ENCODE data around the gene BTBD9. TPM values are rescaled to one million over a fixed set of nuclear protein-coding genes. Genes with fewer than 3 reads are reported as not detected.

The BTBD9 gene
- total RNA-seq, 1 donor from 2014 or later = 23.0 TPM

DNA sequence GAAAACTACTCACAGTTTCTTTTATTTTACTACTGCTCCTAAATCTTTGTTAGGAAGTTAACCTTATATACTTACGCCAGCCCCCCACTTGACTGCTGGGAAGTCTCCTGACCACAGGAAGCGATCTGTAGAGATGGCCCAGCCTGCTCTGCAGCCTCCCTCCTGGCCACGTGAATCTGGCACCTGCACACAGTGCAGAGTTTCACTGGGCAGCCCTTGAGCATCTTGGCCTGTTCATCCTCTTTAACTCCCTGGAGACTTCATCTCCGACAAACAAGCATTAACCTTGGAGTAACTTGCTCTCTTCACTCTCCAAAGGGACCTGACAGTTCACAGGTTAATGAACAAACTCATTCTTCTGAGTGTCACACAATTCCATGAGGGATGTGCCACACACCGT, 294.1 kb downstream of the BTBD9 start:
- Mint-ChIP-seq H3K36me3 (no peaks in the 10 kb centered on the region), H3K9me3 (no peaks in the 10 kb centered on the region), H3K27me3 (ENCODE audit: low read depth) (no peaks in the 10 kb centered on the region), H3K4me3 (no peak overlapping the region), H3K27ac (no peak overlapping the region), H3K4me1 (peaks cover 5% of the 10 kb centered on the region)
- DNase-seq (ENCODE audit: low spot score in 2 of 2, unreplicated experiment in 2 of 2) = no peak
- TF ChIP-seq, protein P1, sequence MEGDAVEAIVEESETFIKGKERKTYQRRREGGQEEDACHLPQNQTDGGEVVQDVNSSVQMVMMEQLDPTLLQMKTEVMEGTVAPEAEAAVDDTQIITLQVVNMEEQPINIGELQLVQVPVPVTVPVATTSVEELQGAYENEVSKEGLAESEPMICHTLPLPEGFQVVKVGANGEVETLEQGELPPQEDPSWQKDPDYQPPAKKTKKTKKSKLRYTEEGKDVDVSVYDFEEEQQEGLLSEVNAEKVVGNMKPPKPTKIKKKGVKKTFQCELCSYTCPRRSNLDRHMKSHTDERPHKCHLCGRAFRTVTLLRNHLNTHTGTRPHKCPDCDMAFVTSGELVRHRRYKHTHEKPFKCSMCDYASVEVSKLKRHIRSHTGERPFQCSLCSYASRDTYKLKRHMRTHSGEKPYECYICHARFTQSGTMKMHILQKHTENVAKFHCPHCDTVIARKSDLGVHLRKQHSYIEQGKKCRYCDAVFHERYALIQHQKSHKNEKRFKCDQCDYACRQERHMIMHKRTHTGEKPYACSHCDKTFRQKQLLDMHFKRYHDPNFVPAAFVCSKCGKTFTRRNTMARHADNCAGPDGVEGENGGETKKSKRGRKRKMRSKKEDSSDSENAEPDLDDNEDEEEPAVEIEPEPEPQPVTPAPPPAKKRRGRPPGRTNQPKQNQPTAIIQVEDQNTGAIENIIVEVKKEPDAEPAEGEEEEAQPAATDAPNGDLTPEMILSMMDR (IDR thresholded peaks at IDR 0.05; ENCODE audit: unreplicated experiment) = no peak

DNA sequence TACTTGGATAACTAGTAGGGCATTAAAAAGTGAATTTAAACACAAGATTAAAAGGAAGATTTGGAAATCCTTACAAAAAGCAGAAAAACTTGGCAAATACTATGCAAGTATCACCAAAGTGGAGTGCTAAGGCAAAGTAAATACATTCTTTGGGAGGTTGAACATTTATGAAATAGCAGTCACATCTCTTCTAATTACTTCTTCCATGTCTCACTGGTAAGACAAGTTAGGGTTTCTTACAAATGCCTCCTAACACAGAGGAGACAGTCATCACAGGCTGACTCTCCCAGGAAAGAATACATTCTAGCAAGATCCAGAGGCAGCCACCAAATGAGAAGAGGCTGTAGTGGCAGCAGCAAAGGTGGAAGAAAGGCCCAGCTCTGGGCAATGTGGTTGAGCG, 298.2 kb downstream of the BTBD9 start:
- Mint-ChIP-seq H3K27me3 (ENCODE audit: low read depth) (no peaks in the 10 kb centered on the region), H3K36me3 (no peaks in the 10 kb centered on the region), H3K4me3 (no peak overlapping the region), H3K27ac (no peak overlapping the region), H3K4me1 (no peaks in the 10 kb centered on the region), H3K9me3 (no peaks in the 10 kb centered on the region)
- DNase-seq (ENCODE audit: low spot score in 2 of 2, unreplicated experiment in 2 of 2) = no peak
- TF ChIP-seq, protein P1 (IDR thresholded peaks at IDR 0.05; ENCODE audit: unreplicated experiment) = no peak

DNA sequence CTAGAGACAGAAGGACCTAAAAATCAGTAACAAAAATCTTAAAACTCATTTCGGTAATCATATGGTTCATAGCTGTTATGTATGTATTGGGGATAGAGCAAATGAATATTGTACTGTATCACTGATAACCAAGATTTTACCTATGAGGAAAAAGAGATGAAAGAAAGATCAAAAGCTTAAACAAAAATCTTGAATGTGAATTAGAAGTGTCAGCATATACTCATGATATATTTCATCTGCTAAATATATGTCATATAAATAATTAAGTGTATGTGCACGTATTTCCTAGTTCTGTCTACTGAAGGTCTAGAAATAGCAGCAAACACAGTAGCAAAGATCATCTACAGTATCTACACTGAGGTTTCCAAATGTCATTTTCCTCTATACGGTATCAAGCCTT, 299.8 kb downstream of the BTBD9 start:
- peaks cover under 1% of the 10 kb centered on the region for H3K36me3 Mint-ChIP-seq
- DNase-seq (ENCODE audit: low spot score in 2 of 2, unreplicated experiment in 2 of 2) = no peak
- H3K4me1 Mint-ChIP-seq = no peaks in the 10 kb centered on the region
- TF ChIP-seq, protein P1 (IDR thresholded peaks at IDR 0.05; ENCODE audit: unreplicated experiment) = no peak
- no peak overlapping the region for H3K27ac Mint-ChIP-seq
- no peaks in the 10 kb centered on the region for H3K9me3 Mint-ChIP-seq
- no peak overlapping the region for H3K4me3 Mint-ChIP-seq
- no peaks in the 10 kb centered on the region for H3K27me3 Mint-ChIP-seq (ENCODE audit: low read depth)

DNA sequence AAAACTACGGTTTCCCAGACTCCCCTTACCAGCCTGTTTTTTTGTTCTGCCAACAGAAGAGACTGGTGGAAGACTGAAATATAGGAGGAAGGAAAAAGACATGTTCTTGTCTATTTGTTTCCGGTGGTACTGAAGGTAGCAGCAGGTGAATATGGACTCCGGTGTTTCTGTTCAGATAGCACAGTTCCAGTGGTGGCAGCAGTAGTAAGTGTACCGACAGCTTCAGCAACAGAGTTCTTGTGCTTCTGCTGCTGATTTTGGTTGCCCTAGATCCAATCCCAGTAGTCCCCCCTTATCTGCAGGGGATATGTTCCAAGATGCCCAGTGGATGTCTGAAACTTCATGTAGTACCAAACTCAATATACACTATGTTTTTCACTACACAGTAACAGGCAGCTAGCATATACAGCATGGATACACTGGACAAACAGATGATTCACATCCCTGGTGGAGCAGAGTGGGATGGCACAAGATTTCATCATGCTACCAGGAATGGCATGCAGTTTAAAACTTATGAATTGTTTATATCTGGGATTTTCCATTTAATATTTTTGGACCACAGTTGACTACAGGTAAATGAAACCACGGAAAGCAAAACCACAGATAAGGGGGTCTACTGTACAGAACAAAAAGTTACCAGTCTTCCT, 301.8 kb downstream of the BTBD9 start:
- TF ChIP-seq, protein P1 (IDR thresholded peaks at IDR 0.05; ENCODE audit: unreplicated experiment) = peak; percentile 10
- no peak for DNase-seq (ENCODE audit: low spot score in 2 of 2, unreplicated experiment in 2 of 2)
- H3K9me3 Mint-ChIP-seq = peaks cover 9% of the 10 kb centered on the region

DNA sequence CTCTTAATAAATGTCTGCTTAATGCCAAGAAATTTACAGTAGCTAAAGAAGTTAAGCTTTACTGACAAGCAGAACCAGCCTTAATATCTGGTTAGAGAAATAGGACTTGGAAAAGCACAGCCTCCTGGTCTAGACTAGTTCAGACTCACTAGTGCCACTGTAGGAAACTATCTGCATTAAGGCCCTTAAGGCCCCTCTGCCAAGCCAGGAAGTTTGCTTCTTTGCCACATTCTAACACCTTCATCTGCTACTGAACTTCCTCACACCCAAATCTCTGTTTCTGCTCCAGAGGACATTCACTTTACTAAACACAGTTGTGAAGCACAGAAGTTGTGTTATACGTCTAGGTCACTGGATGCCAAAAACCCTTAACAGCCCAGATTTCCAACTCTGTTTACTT, 302.8 kb downstream of the BTBD9 start:
- DNase-seq (ENCODE audit: low spot score in 2 of 2, unreplicated experiment in 2 of 2) = no peak
- H3K27ac Mint-ChIP-seq = no peak overlapping the region
- peaks cover 9% of the 10 kb centered on the region for H3K9me3 Mint-ChIP-seq
- no peaks in the 10 kb centered on the region for H3K27me3 Mint-ChIP-seq (ENCODE audit: low read depth)
- H3K36me3 Mint-ChIP-seq = peaks cover 8% of the 10 kb centered on the region
- H3K4me3 Mint-ChIP-seq = no peak overlapping the region
- no peaks in the 10 kb centered on the region for H3K4me1 Mint-ChIP-seq
- TF ChIP-seq, protein P1 (IDR thresholded peaks at IDR 0.05; ENCODE audit: unreplicated experiment) = no peak

More for the DNA sequence above, 301.8 kb downstream of the BTBD9 start:
- peaks cover 8% of the 10 kb centered on the region for H3K36me3 Mint-ChIP-seq
- H3K4me3 Mint-ChIP-seq = no peak overlapping the region
- no peaks in the 10 kb centered on the region for H3K4me1 Mint-ChIP-seq
- H3K27ac Mint-ChIP-seq = no peak overlapping the region
- H3K27me3 Mint-ChIP-seq (ENCODE audit: low read depth) = no peaks in the 10 kb centered on the region

Measured in mesothelial cell of epicardium (in vitro differentiated cells).